NT2/D1 (cell line): ENCODE results near the gene CAB39L.

Experiments used
- DNase-seq: peaks from one replicate; pipeline ENCODE4 v3.0.0-alpha.2; 2011; ENCODE audit warnings: low read depth, low spot score
- H3K27me3 ChIP-seq: 2 replicates; pipeline ENCODE4 v1.6.0; 2011; ENCODE audit warnings: mild to moderate bottlenecking; ENCODE audit not compliant: insufficient read length, insufficient read depth
- H3K36me3 ChIP-seq: 2 replicates; pipeline ENCODE4 v1.6.1; 2011; ENCODE audit warnings: mild to moderate bottlenecking, low read length, mixed read lengths; ENCODE audit not compliant: insufficient read depth, insufficient read length
- H3K4me1 ChIP-seq: 2 replicates; pipeline ENCODE4 v1.5.1; 2011; ENCODE audit not compliant: insufficient read depth, insufficient read length
- H3K4me3 ChIP-seq: 2 replicates; pipeline ENCODE4 v1.5.1; 2011; ENCODE audit warnings: low read depth; ENCODE audit not compliant: insufficient read length
- H3K9ac ChIP-seq: 2 replicates; pipeline ENCODE4 v1.6.0; 2011; ENCODE audit warnings: low read depth; ENCODE audit not compliant: insufficient read length
- H3K9me3 ChIP-seq: 2 replicates; pipeline ENCODE4 v1.5.1; 2011; ENCODE audit warnings: mild to moderate bottlenecking, low read length; ENCODE audit not compliant: insufficient read depth
- SUZ12 ChIP-seq: IDR thresholded peaks from 2 replicates; pipeline ENCODE4 v1.6.1; 2011; ENCODE audit not compliant: insufficient read length, insufficient read depth; ENCODE audit errors: extremely low read depth
- YY1 ChIP-seq: IDR thresholded peaks from 2 replicates; pipeline ENCODE4 v1.6.1; 2011; ENCODE audit not compliant: insufficient read length, insufficient read depth
- ZNF274 ChIP-seq: IDR thresholded peaks from 2 replicates; pipeline ENCODE4 v1.6.1; 2011; ENCODE audit warnings: mild to moderate bottlenecking, low read depth, low read length

The CAB39L gene

GRCh38 chr13:49443704-49444523 is at the start of gene CAB39L, which contains the start of gene SETDB2:
TSS of gene CAB39L (minus strand) at chr13:49444064. CDS start at chr13:49382910, 61,154 bp downstream.
TSS of gene SETDB2 (plus strand) at chr13:49444274. CDS start at chr13:49451894, 7,620 bp downstream.
- Histone ChIP-seq H3K4me3 (peak within 1 kb of the TSS; percentile 56), H3K27me3 (no peaks in the 10 kb centered on the region), H3K9me3 (no peaks in the 10 kb centered on the region), H3K36me3 (no peaks in the 10 kb centered on the region), H3K9ac (peak within 1 kb of the TSS; percentile 79), H3K4me1 (no peaks in the 10 kb centered on the region)
- DNase-seq = peak; percentile 95
- peak; percentile 81 for TF ChIP-seq YY1
- TF ChIP-seq SUZ12 = no peak

GRCh38 chr13:49488563-49488962 is 44.7 kb upstream of the CAB39L start:
- DNase-seq = no peak
- no peaks in the 10 kb centered on the region for H3K9me3 ChIP-seq
- no peaks in the 10 kb centered on the region for H3K27me3 ChIP-seq
- H3K4me1 ChIP-seq = no peaks in the 10 kb centered on the region
- H3K4me3 ChIP-seq = no peak overlapping the region
- H3K36me3 ChIP-seq = no peaks in the 10 kb centered on the region
- no peak overlapping the region for H3K9ac ChIP-seq
- TF ChIP-seq YY1 (no peak), SUZ12 (no peak)

- Histone ChIP-seq H3K4me1 (no peaks in the 10 kb centered on the region), H3K4me3 (no peak overlapping the region), H3K9me3 (no peaks in the 10 kb centered on the region), H3K36me3 (peaks cover 4% of the 10 kb centered on the region), H3K9ac (no peak overlapping the region), H3K27me3 (no peaks in the 10 kb centered on the region)
- no peak for TF ChIP-seq ZNF274
- no peak for TF ChIP-seq SUZ12
- TF ChIP-seq YY1 = no peak
- no peak for DNase-seq
Measured at GRCh38 chr13:49481788-49482187, 37.9 kb upstream of the CAB39L start.

GRCh38 chr13:49476529-49476928 is 32.7 kb upstream of the CAB39L start:
- peaks cover 6% of the 10 kb centered on the region for H3K36me3 ChIP-seq
- no peak for TF ChIP-seq SUZ12
- TF ChIP-seq ZNF274 = no peak
- no peak for TF ChIP-seq YY1
- no peak for DNase-seq
- H3K4me3 ChIP-seq = no peak overlapping the region
- no peaks in the 10 kb centered on the region for H3K9me3 ChIP-seq
- no peaks in the 10 kb centered on the region for H3K4me1 ChIP-seq
- H3K27me3 ChIP-seq = no peaks in the 10 kb centered on the region
- H3K9ac ChIP-seq = no peak overlapping the region

- no peaks in the 10 kb centered on the region for H3K4me1 ChIP-seq
- peaks cover 3% of the 10 kb centered on the region for H3K36me3 ChIP-seq
- H3K27me3 ChIP-seq = no peaks in the 10 kb centered on the region
- no peaks in the 10 kb centered on the region for H3K9me3 ChIP-seq
- DNase-seq = no peak
- no peak overlapping the region for H3K4me3 ChIP-seq
- H3K9ac ChIP-seq = no peak overlapping the region
- TF ChIP-seq YY1 = no peak
- TF ChIP-seq SUZ12 = no peak
- no peak for TF ChIP-seq ZNF274
Measured at GRCh38 chr13:49472186-49472585, 28.3 kb upstream of the CAB39L start.

GRCh38 chr13:49466292-49466838 is 22.5 kb upstream of the CAB39L start:
- TF ChIP-seq ZNF274 = no peak
- TF ChIP-seq YY1 = no peak
- no peak for TF ChIP-seq SUZ12
- H3K36me3 ChIP-seq = no peaks in the 10 kb centered on the region
- H3K4me3 ChIP-seq = no peak overlapping the region
- no peak for DNase-seq
- no peaks in the 10 kb centered on the region for H3K27me3 ChIP-seq
- H3K9me3 ChIP-seq = peaks cover 15% of the 10 kb centered on the region; the same call in 1 of the 2 replicates
- H3K9ac ChIP-seq = no peak overlapping the region
- no peaks in the 10 kb centered on the region for H3K4me1 ChIP-seq

GRCh38 chr13:49464621-49465325 is 20.9 kb upstream of the CAB39L start:
- DNase-seq = no peak
- no peak overlapping the region for H3K4me3 ChIP-seq
- no peaks in the 10 kb centered on the region for H3K27me3 ChIP-seq
- TF ChIP-seq SUZ12 = no peak
- no peak for TF ChIP-seq YY1
- no peak for TF ChIP-seq ZNF274
- peaks cover 16% of the 10 kb centered on the region; the same call in 1 of the 2 replicates for H3K9me3 ChIP-seq
- H3K36me3 ChIP-seq = no peaks in the 10 kb centered on the region
- H3K4me1 ChIP-seq = no peaks in the 10 kb centered on the region
- no peak overlapping the region for H3K9ac ChIP-seq
